DOHH2 (cell line): Measurements from ENCODE around the gene NCKAP5.

ENCODE experiments used
- H3F3A ChIP-seq: fragments of 200-600 bp; sonication (generic), shearing (Covaris generic); 2 replicates; pipeline ENCODE4 v1.6.0; 2016; ENCODE audit warnings: antibody characterized with exemption, mild to moderate bottlenecking; ENCODE audit not compliant: control insufficient read depth, insufficient read depth
- H3K27ac ChIP-seq: fragments of 200-600 bp; sonication (generic); 2 replicates; pipeline ENCODE4 v1.5.1; 2014; ENCODE audit warnings: low read depth, mild to moderate bottlenecking, low read length, moderate library complexity
- H3K27me3 ChIP-seq: fragments of 200-600 bp; sonication (generic); 2 replicates; pipeline ENCODE4 v1.6.1; 2014; ENCODE audit warnings: mild to moderate bottlenecking, low read length, mixed read lengths; ENCODE audit not compliant: control insufficient read depth
- H3K36me3 ChIP-seq: fragments of 200-600 bp; sonication (generic); 2 replicates; pipeline ENCODE4 v1.6.1; 2014; ENCODE audit warnings: mild to moderate bottlenecking, low read length, moderate library complexity, mixed read lengths; ENCODE audit not compliant: control insufficient read depth
- H3K4me1 ChIP-seq: fragments of 200-600 bp; sonication (generic); 2 replicates; pipeline ENCODE4 v1.6.1; 2014; ENCODE audit warnings: mild to moderate bottlenecking, low read length, mixed read lengths; ENCODE audit not compliant: control insufficient read depth
- H3K4me2 ChIP-seq: fragments of 200-600 bp; sonication (generic); 2 replicates; pipeline ENCODE4 v1.6.0; 2014; ENCODE audit warnings: mild to moderate bottlenecking, low read length, moderate library complexity
- H3K4me3 ChIP-seq: fragments of 200-600 bp; sonication (generic); 2 replicates; pipeline ENCODE4 v1.5.1; 2014; ENCODE audit warnings: mild to moderate bottlenecking, low read length, mixed read lengths
- H3K79me2 ChIP-seq: fragments of 200-600 bp; sonication (generic); 2 replicates; pipeline ENCODE4 v1.6.1; 2014; ENCODE audit warnings: mild to moderate bottlenecking, low read length, mixed read lengths; ENCODE audit not compliant: control insufficient read depth
- H3K9me2 ChIP-seq: fragments of 200-600 bp; sonication (generic); replicated peaks from 2 replicates; pipeline ENCODE4 v1.6.1; 2014; ENCODE audit warnings: mild to moderate bottlenecking, low read length, mixed read lengths; ENCODE audit not compliant: control insufficient read depth
- H3K9me3 ChIP-seq: fragments of 200-600 bp; sonication (generic); 2 replicates; pipeline ENCODE4 v1.6.1; 2014; ENCODE audit warnings: antibody characterized with exemption, low read length, mixed read lengths; ENCODE audit not compliant: control insufficient read depth, insufficient read depth
- H4K20me1 ChIP-seq: fragments of 200-600 bp; sonication (generic); 2 replicates; pipeline ENCODE4 v1.6.0; 2014; ENCODE audit warnings: low read depth, mild to moderate bottlenecking, antibody characterized with exemption, low read length, moderate library complexity; ENCODE audit not compliant: control insufficient read depth, insufficient read depth
- EZH2phosphoT487 ChIP-seq: fragments of 200-600 bp; sonication (generic); IDR thresholded peaks from 2 replicates; pipeline ENCODE4 v1.6.1; 2017; ENCODE audit warnings: borderline replicate concordance, mild to moderate bottlenecking, antibody characterized with exemption, low read length, moderate library complexity, mixed read lengths
- TF ChIP-seq, protein P1 (sequence below): fragments of 200-600 bp; sonication (generic); IDR thresholded peaks from one replicate; pipeline ENCODE4 v1.5.1; 2014; ENCODE audit warnings: antibody characterized with exemption, mild to moderate bottlenecking, low read depth, low read length; ENCODE audit not compliant: poor library complexity, severe bottlenecking

NCKAP5 gene

DNA sequence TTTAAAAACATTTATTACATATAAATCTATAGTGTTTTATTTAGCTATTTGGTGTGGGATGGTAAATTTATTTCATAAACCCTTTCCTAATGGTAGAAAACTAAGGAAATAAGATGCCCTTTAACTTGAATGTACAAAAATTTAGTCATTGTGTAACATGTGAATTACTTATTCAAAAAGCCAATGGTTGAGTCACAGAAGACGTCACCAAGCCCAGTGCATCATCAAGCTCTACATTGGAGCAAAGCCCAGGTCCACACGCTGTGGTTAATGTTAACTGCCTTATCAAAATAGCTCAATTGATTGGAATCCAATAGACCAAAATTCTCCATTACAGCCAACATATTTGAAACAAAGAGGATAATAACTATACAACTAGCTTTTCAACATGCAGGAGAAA, 752.7 kb downstream of the NCKAP5 start:
- no peaks in the 10 kb centered on the region for H3K36me3 ChIP-seq
- H3K4me3 ChIP-seq, result no peak overlapping the region
- no peaks in the 10 kb centered on the region for H4K20me1 ChIP-seq
- H3K9me2 ChIP-seq, result no peaks in the 10 kb centered on the region
- H3K27me3 ChIP-seq, result no peaks in the 10 kb centered on the region
- H3K9me3 ChIP-seq, result no peaks in the 10 kb centered on the region
- no peaks in the 10 kb centered on the region for H3K79me2 ChIP-seq
- TF ChIP-seq EZH2phosphoT487, result no peak
- TF ChIP-seq, protein P1, sequence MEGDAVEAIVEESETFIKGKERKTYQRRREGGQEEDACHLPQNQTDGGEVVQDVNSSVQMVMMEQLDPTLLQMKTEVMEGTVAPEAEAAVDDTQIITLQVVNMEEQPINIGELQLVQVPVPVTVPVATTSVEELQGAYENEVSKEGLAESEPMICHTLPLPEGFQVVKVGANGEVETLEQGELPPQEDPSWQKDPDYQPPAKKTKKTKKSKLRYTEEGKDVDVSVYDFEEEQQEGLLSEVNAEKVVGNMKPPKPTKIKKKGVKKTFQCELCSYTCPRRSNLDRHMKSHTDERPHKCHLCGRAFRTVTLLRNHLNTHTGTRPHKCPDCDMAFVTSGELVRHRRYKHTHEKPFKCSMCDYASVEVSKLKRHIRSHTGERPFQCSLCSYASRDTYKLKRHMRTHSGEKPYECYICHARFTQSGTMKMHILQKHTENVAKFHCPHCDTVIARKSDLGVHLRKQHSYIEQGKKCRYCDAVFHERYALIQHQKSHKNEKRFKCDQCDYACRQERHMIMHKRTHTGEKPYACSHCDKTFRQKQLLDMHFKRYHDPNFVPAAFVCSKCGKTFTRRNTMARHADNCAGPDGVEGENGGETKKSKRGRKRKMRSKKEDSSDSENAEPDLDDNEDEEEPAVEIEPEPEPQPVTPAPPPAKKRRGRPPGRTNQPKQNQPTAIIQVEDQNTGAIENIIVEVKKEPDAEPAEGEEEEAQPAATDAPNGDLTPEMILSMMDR, result no peak
- H3K4me2 ChIP-seq, result no peak overlapping the region
- no peaks in the 10 kb centered on the region for H3K4me1 ChIP-seq
- H3F3A ChIP-seq, result no peaks in the 10 kb centered on the region
- no peak overlapping the region for H3K27ac ChIP-seq

DNA sequence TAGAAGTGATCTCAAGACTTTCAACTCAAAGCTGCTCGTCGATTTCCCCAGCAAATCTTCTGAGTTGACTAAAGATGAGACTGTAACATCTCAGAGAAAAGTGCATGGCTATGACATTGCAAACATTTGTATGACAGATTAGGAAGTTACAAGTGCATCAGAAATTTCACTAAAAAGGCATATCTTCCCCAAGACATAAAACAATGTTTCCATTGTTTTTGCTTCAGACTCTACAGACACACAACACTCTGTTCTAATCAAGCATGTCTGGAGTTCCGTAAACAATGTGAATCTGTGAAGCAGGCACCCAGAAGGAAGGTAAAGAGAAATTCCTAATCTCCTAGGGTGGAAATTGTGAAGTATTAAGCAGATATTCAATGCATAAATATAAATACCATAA, 753.6 kb downstream of the NCKAP5 start:
- Histone ChIP-seq H3K4me1 (no peaks in the 10 kb centered on the region), H3K9me2 (no peaks in the 10 kb centered on the region), H3K27ac (no peak overlapping the region), H3K4me3 (no peak overlapping the region), H3K27me3 (no peaks in the 10 kb centered on the region), H3F3A (no peaks in the 10 kb centered on the region), H3K79me2 (no peaks in the 10 kb centered on the region), H3K9me3 (no peaks in the 10 kb centered on the region), H3K4me2 (no peak overlapping the region), H4K20me1 (no peaks in the 10 kb centered on the region), H3K36me3 (no peaks in the 10 kb centered on the region)
- TF ChIP-seq EZH2phosphoT487, result no peak
- TF ChIP-seq, protein P1, result no peak

DNA sequence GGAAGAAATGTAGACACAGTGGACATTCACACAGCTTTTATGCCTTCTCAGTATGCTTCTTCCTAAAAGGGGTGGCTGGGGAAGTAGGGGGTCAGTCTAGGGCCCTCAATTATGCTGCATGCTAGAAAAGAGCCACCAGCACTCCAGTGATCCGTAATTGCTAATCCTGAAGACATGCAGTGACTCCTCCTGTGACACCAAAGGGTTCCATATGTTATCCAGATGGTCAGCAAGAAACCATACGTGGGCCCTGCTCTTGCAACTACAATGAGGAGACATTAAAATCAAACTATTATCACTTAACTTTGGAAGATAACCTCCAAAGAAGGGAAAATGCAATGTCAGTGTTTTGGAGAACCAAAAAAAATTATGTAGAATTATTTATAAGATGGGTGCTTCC, 754.8 kb downstream of the NCKAP5 start:
- no peaks in the 10 kb centered on the region for H3K4me1 ChIP-seq
- no peak overlapping the region for H3K4me3 ChIP-seq
- H3K27me3 ChIP-seq, result no peaks in the 10 kb centered on the region
- H3K36me3 ChIP-seq, result no peaks in the 10 kb centered on the region
- no peak for TF ChIP-seq EZH2phosphoT487
- TF ChIP-seq, protein P1, result no peak
- no peak overlapping the region for H3K27ac ChIP-seq
- no peaks in the 10 kb centered on the region for H3K9me3 ChIP-seq
- H3K9me2 ChIP-seq, result no peaks in the 10 kb centered on the region
- no peaks in the 10 kb centered on the region for H3F3A ChIP-seq
- H4K20me1 ChIP-seq, result no peaks in the 10 kb centered on the region
- H3K79me2 ChIP-seq, result no peaks in the 10 kb centered on the region
- no peak overlapping the region for H3K4me2 ChIP-seq
